ENCODE measurements around the gene ELF4. TPM values are rescaled to one million over a fixed set of nuclear protein-coding genes. Genes with fewer than 3 reads are reported as not detected.

ELF4 gene
- total RNA-seq, 1 experiment from 2014 or later = 1.9 TPM

DNA sequence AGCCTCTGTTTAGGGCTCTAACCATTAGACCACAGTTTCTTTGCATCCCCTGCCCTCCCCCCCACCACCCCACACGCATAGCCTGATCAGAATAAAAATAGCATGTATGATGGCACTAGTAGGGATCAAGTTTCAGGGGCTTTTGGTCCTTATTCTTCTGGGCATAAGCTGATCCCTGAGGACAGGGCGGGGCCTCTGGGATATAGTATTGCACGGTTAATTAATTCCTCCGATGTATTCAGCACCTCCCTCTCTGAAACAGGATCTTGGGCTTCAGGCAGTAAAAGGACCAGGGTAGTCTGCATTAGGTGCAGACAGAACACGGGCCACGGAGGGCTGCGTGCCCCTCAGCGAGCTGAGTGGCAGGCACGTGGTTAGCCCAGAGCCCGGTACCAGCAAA, 57.1 kb downstream of the ELF4 start (continued):
- TF ChIP-seq, protein P1, sequence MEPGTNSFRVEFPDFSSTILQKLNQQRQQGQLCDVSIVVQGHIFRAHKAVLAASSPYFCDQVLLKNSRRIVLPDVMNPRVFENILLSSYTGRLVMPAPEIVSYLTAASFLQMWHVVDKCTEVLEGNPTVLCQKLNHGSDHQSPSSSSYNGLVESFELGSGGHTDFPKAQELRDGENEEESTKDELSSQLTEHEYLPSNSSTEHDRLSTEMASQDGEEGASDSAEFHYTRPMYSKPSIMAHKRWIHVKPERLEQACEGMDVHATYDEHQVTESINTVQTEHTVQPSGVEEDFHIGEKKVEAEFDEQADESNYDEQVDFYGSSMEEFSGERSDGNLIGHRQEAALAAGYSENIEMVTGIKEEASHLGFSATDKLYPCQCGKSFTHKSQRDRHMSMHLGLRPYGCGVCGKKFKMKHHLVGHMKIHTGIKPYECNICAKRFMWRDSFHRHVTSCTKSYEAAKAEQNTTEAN (CRISPR knock-in tag; IDR thresholded peaks at IDR 0.05) = no peak
- TF ChIP-seq TCF7 (CRISPR knock-in tag; IDR thresholded peaks at IDR 0.05; ENCODE audit: low read depth) (no peak), ZNF317 (CRISPR knock-in tag; IDR thresholded peaks at IDR 0.05; ENCODE audit: borderline replicate concordance, low read depth) (no peak), ESRRA (CRISPR knock-in tag; IDR thresholded peaks at IDR 0.05; ENCODE audit: borderline replicate concordance) (no peak), GRHL2 (CRISPR knock-in tag; IDR thresholded peaks at IDR 0.05; ENCODE audit: insufficient replicate concordance, severe bottlenecking) (no peak), NFE2L1 (CRISPR knock-in tag; IDR thresholded peaks at IDR 0.05) (no peak), ZNF396 (CRISPR knock-in tag; IDR thresholded peaks at IDR 0.05; ENCODE audit: borderline replicate concordance) (no peak)
- TF ChIP-seq, protein P2, sequence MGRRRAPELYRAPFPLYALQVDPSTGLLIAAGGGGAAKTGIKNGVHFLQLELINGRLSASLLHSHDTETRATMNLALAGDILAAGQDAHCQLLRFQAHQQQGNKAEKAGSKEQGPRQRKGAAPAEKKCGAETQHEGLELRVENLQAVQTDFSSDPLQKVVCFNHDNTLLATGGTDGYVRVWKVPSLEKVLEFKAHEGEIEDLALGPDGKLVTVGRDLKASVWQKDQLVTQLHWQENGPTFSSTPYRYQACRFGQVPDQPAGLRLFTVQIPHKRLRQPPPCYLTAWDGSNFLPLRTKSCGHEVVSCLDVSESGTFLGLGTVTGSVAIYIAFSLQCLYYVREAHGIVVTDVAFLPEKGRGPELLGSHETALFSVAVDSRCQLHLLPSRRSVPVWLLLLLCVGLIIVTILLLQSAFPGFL (CRISPR knock-in tag; IDR thresholded peaks at IDR 0.05; ENCODE audit: borderline replicate concordance) = no peak
- TF ChIP-seq, protein P3, sequence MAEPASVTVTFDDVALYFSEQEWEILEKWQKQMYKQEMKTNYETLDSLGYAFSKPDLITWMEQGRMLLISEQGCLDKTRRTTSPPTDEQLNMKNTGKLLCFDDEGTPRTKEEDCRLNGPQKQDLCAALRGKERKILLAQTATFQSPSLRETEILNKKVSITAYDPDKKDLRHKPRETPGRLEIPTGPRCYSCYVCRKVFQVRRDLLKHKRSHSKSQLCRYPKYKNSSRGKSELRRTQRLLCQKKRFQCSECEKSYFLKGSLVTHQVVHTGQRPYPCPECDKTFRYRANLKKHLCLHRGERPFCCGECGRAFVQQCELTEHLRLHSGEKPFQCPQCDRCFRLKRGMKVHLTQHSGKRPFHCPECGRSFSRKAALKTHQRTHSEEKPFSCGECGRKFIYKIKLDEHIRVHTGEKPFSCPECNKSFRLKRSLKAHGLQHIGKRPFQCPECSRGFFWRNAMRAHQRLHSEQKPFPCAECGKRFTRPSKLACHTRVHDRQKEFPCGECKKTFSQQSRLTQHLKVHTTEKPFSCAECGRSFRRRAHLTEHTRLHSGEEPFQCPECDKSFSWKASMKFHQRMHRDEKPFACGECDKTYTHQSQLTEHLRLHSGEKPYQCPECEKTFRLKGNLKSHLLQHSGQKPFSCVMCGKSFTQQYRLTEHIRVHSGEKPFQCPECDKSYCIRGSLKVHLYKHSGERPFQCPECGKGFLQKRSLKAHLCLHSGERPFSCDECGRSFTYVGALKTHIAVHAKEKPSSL (CRISPR knock-in tag; conservative IDR thresholded peaks at IDR 0.05) = no peak
- TF ChIP-seq, protein P4, sequence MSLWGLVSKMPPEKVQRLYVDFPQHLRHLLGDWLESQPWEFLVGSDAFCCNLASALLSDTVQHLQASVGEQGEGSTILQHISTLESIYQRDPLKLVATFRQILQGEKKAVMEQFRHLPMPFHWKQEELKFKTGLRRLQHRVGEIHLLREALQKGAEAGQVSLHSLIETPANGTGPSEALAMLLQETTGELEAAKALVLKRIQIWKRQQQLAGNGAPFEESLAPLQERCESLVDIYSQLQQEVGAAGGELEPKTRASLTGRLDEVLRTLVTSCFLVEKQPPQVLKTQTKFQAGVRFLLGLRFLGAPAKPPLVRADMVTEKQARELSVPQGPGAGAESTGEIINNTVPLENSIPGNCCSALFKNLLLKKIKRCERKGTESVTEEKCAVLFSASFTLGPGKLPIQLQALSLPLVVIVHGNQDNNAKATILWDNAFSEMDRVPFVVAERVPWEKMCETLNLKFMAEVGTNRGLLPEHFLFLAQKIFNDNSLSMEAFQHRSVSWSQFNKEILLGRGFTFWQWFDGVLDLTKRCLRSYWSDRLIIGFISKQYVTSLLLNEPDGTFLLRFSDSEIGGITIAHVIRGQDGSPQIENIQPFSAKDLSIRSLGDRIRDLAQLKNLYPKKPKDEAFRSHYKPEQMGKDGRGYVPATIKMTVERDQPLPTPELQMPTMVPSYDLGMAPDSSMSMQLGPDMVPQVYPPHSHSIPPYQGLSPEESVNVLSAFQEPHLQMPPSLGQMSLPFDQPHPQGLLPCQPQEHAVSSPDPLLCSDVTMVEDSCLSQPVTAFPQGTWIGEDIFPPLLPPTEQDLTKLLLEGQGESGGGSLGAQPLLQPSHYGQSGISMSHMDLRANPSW (CRISPR knock-in tag; conservative IDR thresholded peaks at IDR 0.05; ENCODE audit: low read depth) = no peak
- TF ChIP-seq, protein P5, sequence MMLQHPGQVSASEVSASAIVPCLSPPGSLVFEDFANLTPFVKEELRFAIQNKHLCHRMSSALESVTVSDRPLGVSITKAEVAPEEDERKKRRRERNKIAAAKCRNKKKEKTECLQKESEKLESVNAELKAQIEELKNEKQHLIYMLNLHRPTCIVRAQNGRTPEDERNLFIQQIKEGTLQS (CRISPR knock-in tag; conservative IDR thresholded peaks at IDR 0.05) = no peak
- TF ChIP-seq, protein P6, sequence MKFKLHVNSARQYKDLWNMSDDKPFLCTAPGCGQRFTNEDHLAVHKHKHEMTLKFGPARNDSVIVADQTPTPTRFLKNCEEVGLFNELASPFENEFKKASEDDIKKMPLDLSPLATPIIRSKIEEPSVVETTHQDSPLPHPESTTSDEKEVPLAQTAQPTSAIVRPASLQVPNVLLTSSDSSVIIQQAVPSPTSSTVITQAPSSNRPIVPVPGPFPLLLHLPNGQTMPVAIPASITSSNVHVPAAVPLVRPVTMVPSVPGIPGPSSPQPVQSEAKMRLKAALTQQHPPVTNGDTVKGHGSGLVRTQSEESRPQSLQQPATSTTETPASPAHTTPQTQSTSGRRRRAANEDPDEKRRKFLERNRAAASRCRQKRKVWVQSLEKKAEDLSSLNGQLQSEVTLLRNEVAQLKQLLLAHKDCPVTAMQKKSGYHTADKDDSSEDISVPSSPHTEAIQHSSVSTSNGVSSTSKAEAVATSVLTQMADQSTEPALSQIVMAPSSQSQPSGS (CRISPR knock-in tag; IDR thresholded peaks at IDR 0.05; ENCODE audit: borderline replicate concordance, low read depth) = no peak

DNA sequence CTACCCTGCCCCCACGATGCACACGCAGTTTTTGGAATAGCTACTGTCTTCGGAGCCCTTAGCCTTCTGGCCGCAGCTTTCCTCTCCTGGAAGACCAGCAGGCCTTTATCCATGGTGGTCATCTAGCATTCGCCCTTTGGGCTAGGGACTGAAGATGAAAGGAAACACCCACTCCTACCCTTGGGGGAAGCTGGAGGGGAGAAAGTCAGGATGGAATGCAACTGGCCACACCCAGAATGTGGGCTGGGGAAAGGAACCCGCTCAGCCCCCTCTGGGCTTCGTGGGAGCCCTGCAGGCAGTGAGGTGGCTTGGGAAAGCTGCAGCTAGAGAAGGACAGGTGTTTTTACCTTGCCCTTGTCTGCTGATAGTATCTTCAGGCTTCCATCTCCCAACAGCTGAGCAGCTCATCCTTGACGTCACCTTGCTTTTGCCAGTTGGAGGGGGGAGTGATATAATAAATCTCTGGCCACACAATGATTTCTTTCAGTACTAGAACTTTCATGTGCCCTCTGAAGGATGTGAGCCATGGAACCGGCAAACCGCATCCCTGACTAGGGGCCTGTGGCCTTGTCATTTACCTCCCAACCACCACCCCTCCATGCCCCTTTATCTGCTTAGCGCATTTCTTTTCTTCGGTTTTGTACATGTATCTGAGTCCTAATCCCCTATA, 59.0 kb downstream of the ELF4 start:
- Mint-ChIP-seq H3K4me3 (no peak overlapping the region), H3K27me3 (ENCODE audit: low read depth) (no peaks in the 10 kb centered on the region), H3K36me3 (peaks cover 15% of the 10 kb centered on the region), H3K4me1 (peaks cover 15% of the 10 kb centered on the region), H3K9me3 (peaks cover 4% of the 10 kb centered on the region), H3K27ac (no peak overlapping the region)
- DNase-seq (ENCODE audit: low spot score) = no peak
- ChIA-PET CTCF (no interaction called here), POLR2A (no interaction called here)
- TF ChIP-seq MXD4 (CRISPR knock-in tag; IDR thresholded peaks at IDR 0.05; ENCODE audit: borderline replicate concordance) = no peak
- TF ChIP-seq, protein P7, sequence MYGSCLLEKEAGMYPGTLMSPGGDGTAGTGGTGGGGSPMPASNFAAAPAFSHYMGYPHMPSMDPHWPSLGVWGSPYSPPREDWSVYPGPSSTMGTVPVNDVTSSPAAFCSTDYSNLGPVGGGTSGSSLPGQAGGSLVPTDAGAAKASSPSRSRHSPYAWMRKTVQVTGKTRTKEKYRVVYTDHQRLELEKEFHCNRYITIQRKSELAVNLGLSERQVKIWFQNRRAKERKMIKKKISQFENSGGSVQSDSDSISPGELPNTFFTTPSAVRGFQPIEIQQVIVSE (CRISPR knock-in tag; IDR thresholded peaks at IDR 0.05; ENCODE audit: borderline replicate concordance) = no peak
- no peak for TF ChIP-seq GRHL2 (CRISPR knock-in tag; IDR thresholded peaks at IDR 0.05; ENCODE audit: insufficient replicate concordance, severe bottlenecking)
- no peak for TF ChIP-seq PRRX2 (CRISPR knock-in tag; IDR thresholded peaks at IDR 0.05)
- TF ChIP-seq NFE2L1 (CRISPR knock-in tag; IDR thresholded peaks at IDR 0.05) = no peak
- TF ChIP-seq TCF7 (CRISPR knock-in tag; IDR thresholded peaks at IDR 0.05; ENCODE audit: low read depth) = no peak
- no peak for ATAC-seq

Data from WTC11 (cell line).